ENCODE data around the gene TMPRSS11F. TPM values are rescaled to one million over a fixed set of nuclear protein-coding genes. Genes with fewer than 3 reads are reported as not detected.

Gene TMPRSS11F
- total and polyA plus RNA-seq, 2 donors (not counting 3 experiments of a cell fraction or from before 2014, with no cell fraction given): not detected

DNA sequence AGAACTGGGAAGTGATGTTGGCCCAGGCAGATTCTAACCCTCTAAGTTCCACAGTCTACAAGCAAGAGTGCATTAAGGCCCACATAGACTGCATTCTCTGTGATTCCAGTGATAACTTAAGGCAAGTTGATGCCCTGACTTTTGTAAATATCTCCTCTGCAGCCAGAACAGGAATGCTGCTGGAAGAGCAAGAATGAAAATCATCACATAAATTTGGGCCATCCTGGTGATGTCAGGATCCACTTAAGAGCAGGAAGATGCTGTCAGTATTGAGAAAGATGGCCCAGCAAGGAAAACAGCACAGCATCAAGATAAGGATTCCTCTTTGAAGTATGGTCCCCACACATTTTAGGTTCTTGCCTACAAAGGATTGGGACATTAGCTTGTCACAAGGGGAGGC is 52.4 kb downstream of the TMPRSS11F start:
- Histone ChIP-seq H3K9ac (replicated peaks; ENCODE audit: extremely low read depth, insufficient read depth, low read length) (no peak overlapping the region), H2AFZ (ENCODE audit: low read depth, low read length) (no peak overlapping the region), H3K27ac (ENCODE audit: insufficient read depth, low read depth, low read length) (no peak overlapping the region), H3K36me3 (ENCODE audit: control insufficient read depth in 2 of 2, extremely low read depth in 1 of 2, insufficient read depth in 2 of 2, low read length in 2 of 2) (no peaks in the 10 kb centered on the region), H3K9me1 (replicated peaks; ENCODE audit: control insufficient read depth, extremely low read depth, insufficient read depth, low read length) (no peaks in the 10 kb centered on the region), H3K4me3 (replicated peaks in 1 of 3; ENCODE audit: insufficient read depth in 1 of 3, low read depth in 1 of 3, low read length in 3 of 3) (no peak overlapping the region), H4K20me1 (replicated peaks; ENCODE audit: control insufficient read depth, extremely low read depth, insufficient read depth, low read length) (no peaks in the 10 kb centered on the region), H3K27me3 (ENCODE audit: control insufficient read depth in 2 of 2, insufficient read depth in 2 of 2, low read length in 2 of 2) (no peaks in the 10 kb centered on the region), H3K79me2 (ENCODE audit: control insufficient read depth, insufficient read depth, low read length) (no peaks in the 10 kb centered on the region), H3K9me3 (replicated peaks; ENCODE audit: control insufficient read depth, insufficient read depth, low read length) (no peaks in the 10 kb centered on the region), H3K4me2 (ENCODE audit: insufficient read depth, low read length) (no peak overlapping the region), H3K4me1 (ENCODE audit: control insufficient read depth, extremely low read depth, insufficient read depth, low read length) (no peaks in the 10 kb centered on the region)
- dilution Hi-C loops (cut with MboI; ENCODE audit: extremely low pct_ligation_motif_present, low sequenced_read_pairs): no loop called here
- no TSS peak for BruUV-seq (replicated peaks)
- FAIRE-seq: no peak
- intact Hi-C loops (cut with micrococcal nuclease): no loop called here
- DNase-seq (ENCODE audit: low read depth, low spot score): no peak
- TF ChIP-seq, protein P1, sequence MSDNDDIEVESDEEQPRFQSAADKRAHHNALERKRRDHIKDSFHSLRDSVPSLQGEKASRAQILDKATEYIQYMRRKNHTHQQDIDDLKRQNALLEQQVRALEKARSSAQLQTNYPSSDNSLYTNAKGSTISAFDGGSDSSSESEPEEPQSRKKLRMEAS (IDR thresholded peaks at IDR 0.05; ENCODE audit: insufficient read depth, insufficient read length): no peak
- TF ChIP-seq, protein P2, sequence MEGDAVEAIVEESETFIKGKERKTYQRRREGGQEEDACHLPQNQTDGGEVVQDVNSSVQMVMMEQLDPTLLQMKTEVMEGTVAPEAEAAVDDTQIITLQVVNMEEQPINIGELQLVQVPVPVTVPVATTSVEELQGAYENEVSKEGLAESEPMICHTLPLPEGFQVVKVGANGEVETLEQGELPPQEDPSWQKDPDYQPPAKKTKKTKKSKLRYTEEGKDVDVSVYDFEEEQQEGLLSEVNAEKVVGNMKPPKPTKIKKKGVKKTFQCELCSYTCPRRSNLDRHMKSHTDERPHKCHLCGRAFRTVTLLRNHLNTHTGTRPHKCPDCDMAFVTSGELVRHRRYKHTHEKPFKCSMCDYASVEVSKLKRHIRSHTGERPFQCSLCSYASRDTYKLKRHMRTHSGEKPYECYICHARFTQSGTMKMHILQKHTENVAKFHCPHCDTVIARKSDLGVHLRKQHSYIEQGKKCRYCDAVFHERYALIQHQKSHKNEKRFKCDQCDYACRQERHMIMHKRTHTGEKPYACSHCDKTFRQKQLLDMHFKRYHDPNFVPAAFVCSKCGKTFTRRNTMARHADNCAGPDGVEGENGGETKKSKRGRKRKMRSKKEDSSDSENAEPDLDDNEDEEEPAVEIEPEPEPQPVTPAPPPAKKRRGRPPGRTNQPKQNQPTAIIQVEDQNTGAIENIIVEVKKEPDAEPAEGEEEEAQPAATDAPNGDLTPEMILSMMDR (IDR thresholded peaks at IDR 0.05; ENCODE audit: extremely low read depth in 1 of 2, insufficient read depth in 1 of 2, low read depth in 1 of 2, low read length in 2 of 2): no peak
- CTCF ChIA-PET: no interaction called here
- POLR2A ChIA-PET: no interaction called here

DNA sequence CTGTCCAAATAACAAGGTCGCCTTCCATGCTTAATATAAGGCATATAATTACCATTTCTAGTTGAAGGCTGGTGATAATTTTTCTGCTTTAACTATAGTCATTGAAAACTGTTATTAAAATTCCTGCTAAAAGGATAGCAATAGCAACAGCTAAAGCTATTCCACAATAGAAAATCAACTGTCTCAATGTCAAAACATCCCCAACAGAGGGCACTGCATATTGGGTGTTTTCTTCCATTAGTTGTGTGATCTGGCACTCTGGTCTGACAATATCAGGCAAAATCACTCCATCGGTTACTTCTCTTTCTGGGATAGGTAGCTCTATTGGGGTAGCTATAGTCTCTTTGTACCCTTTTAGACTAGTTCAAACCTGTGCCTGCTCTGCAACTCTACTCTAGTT is 53.5 kb downstream of the TMPRSS11F start:
- dilution Hi-C loops (cut with MboI; ENCODE audit: extremely low pct_ligation_motif_present, low sequenced_read_pairs): no loop called here
- ChIA-PET POLR2A (no interaction called here), CTCF (no interaction called here)
- Histone ChIP-seq H3K9ac (replicated peaks; ENCODE audit: extremely low read depth, insufficient read depth, low read length) (no peak overlapping the region), H3K36me3 (ENCODE audit: control insufficient read depth in 2 of 2, extremely low read depth in 1 of 2, insufficient read depth in 2 of 2, low read length in 2 of 2) (no peaks in the 10 kb centered on the region), H3K9me3 (replicated peaks; ENCODE audit: control insufficient read depth, insufficient read depth, low read length) (no peaks in the 10 kb centered on the region), H3K79me2 (ENCODE audit: control insufficient read depth, insufficient read depth, low read length) (no peaks in the 10 kb centered on the region), H4K20me1 (replicated peaks; ENCODE audit: control insufficient read depth, extremely low read depth, insufficient read depth, low read length) (no peaks in the 10 kb centered on the region), H3K4me3 (replicated peaks in 1 of 3; ENCODE audit: insufficient read depth in 1 of 3, low read depth in 1 of 3, low read length in 3 of 3) (no peak overlapping the region), H3K27ac (ENCODE audit: insufficient read depth, low read depth, low read length) (no peak overlapping the region), H3K4me1 (ENCODE audit: control insufficient read depth, extremely low read depth, insufficient read depth, low read length) (no peaks in the 10 kb centered on the region), H3K27me3 (ENCODE audit: control insufficient read depth in 2 of 2, insufficient read depth in 2 of 2, low read length in 2 of 2) (no peaks in the 10 kb centered on the region), H2AFZ (ENCODE audit: low read depth, low read length) (no peak overlapping the region), H3K9me1 (replicated peaks; ENCODE audit: control insufficient read depth, extremely low read depth, insufficient read depth, low read length) (no peaks in the 10 kb centered on the region), H3K4me2 (ENCODE audit: insufficient read depth, low read length) (no peak overlapping the region)
- DNase-seq (ENCODE audit: low read depth, low spot score): no peak
- intact Hi-C loops (cut with micrococcal nuclease): no loop called here
- no peak for FAIRE-seq
- no TSS peak for BruUV-seq (replicated peaks)
- TF ChIP-seq FOS (IDR thresholded peaks at IDR 0.05; ENCODE audit: borderline replicate concordance, insufficient read depth, low read length): no peak
- no peak for TF ChIP-seq JUN (IDR thresholded peaks at IDR 0.05; ENCODE audit: borderline replicate concordance, insufficient read depth, insufficient read length, low read depth)
- TF ChIP-seq, protein P2 (IDR thresholded peaks at IDR 0.05; ENCODE audit: extremely low read depth in 1 of 2, insufficient read depth in 1 of 2, low read depth in 1 of 2, low read length in 2 of 2): no peak
- no peak for TF ChIP-seq MYC (IDR thresholded peaks at IDR 0.05; ENCODE audit: low read depth, low read length)
- TF ChIP-seq, protein P1 (IDR thresholded peaks at IDR 0.05; ENCODE audit: insufficient read depth, insufficient read length): no peak
- TF ChIP-seq GATA2 (IDR thresholded peaks at IDR 0.05; ENCODE audit: insufficient read depth, insufficient read length, low read depth, low read length): no peak
- no peak for TF ChIP-seq POLR2A (IDR thresholded peaks at IDR 0.05; ENCODE audit: low read depth, low read length)
- TF ChIP-seq POLR2AphosphoS5 (IDR thresholded peaks at IDR 0.05; ENCODE audit: insufficient read depth, low read depth, low read length): no peak
- no peak for TF ChIP-seq EZH2 (IDR thresholded peaks at IDR 0.05; ENCODE audit: borderline replicate concordance, low read depth, low read length, severe bottlenecking)
